HG03196 (cell line): ENCODE data around the gene GDPD5.

Experiments
- ATAC-seq: cut with Tn5 transposase; IDR thresholded peaks from one replicate; pipeline ENCODE4 v1.9.1; 2021; ENCODE audit not compliant: unreplicated experiment

GDPD5 gene

DNA sequence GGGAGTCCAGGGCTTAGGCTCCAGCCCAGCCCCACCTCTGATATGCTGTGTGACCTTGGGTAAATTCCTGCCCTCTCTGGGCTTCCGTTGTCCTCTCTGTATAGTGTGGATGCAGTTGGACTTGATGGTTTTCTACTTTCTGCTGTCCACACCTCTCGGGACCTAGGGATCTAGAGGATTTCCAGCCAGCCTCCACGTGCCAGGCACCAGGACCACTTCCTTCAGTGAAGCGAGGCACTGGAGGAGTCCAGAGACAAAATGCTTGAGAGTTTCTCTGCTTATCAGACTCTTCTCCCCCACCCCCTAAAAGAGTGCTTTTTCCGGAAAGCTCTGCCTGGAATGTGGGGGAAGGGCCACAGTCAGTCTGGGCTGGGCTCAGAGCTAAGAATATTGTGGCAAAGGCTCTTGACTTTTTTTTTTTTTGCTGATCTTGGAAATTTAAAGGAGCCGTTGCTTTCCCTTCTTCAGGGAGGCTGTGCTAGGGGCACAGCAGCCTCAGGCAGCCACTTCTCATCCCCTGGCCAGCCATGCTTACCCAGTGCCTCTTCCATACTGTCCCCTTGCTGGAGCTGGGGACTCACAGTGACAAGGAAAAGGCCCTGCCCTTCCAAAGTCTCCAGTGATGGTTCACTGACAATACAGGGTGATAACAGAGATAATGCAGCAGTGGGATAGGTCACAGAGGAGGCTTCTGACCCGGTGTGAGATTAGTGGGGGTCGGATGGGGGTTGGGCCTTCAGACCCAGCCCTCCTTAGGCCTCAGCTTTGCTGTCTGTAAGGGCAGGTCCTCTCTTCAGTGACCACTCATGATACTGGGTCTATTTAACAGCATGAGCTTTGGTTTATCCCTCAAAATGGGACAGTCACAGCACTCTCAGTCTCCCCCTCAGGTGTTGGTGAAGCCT, 33.5 kb upstream of the GDPD5 start:
- no peak for ATAC-seq

DNA sequence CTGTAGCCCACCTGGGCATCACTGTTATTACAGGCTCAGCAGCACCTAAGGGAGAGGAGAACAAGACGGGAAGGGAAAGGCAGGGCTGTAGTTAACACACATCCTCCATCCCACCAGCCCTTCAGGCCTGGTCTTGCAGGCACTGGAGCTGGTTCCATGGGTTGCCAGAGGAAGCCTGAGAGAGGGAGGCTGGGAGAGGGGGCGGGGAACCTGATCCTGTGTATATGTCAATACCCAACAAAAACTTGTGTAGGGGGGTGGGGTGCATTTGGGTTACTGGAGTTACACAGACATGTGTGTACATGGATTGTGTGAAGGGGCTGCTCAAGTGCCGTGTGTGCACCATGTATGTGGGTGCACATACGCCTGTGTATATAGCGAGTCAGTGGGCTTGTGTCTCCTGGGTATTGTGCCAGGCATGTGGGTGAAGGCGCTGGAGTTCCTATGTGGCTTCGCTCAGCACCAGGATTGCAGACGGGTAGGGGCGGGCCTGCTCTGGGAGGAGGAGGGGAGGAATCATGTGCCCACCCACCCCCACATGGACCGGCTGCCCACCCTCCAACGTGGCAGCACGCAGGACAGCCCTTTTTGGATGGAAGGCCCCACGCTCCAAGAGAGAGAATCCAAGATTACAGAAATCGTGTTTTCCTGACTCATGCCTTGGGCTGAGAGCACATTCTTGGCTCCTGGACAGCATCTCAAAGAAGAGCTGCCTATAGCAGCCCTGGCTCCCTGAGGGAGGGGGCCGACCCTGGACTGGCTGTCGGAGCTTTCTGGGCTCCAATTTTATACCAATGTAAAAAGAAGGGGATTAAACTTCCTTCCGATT, 32.1 kb upstream of the GDPD5 start:
- ATAC-seq: no peak

DNA sequence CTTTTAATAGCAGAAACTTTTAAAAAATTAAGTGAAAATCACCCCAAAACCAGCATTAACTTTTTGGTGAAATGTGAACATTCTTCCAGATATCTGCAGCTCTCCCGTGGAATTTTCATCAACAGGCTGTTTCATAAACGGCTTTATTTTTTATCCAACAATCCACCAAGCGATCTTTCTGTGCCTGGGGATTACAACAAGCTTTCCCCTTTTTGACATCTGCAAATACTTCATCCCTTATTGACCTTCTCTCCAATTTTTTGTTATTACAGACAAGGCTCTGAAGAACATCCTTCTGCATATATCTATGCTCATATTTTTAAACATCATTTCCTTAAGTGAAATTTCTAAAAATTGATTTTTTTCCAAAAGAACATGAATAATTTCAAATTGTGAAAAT, 30.5 kb upstream of the GDPD5 start:
- no peak for ATAC-seq

DNA sequence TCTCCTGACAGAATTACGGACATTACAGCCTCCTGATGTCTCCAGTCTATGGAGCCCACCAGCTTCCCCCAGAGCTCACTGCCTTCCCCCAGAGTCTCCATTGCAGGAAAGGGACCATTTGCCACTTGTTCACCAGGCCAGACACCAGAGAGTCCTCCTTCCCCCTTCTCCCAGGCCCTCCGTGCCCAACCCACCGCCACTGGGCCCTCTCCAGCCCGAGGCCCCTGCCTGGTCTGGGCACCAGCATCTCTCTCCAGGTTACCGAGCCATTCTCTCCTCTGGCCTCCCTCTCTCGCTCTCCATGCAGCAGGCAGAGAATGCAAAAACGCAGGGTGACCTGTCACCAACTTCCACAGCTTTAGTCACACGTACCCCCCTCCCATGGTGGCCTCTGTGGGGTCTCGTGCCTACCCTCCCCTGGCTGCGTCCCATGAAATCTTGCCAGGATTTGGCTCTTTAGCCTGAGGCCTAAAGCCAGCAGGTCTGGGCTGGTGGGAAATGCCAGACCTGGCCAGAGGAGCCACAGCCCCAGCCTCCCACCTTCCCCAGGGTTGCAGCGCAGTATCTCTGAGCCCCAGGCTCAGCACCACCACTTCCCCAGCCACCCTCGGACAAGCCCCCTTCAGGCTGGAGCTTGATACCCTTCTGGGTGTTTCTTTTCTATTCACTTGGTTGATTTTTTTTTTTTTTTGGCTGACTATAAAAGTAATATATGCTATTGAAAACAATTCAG, 29.5 kb upstream of the GDPD5 start:
- ATAC-seq: no peak

DNA sequence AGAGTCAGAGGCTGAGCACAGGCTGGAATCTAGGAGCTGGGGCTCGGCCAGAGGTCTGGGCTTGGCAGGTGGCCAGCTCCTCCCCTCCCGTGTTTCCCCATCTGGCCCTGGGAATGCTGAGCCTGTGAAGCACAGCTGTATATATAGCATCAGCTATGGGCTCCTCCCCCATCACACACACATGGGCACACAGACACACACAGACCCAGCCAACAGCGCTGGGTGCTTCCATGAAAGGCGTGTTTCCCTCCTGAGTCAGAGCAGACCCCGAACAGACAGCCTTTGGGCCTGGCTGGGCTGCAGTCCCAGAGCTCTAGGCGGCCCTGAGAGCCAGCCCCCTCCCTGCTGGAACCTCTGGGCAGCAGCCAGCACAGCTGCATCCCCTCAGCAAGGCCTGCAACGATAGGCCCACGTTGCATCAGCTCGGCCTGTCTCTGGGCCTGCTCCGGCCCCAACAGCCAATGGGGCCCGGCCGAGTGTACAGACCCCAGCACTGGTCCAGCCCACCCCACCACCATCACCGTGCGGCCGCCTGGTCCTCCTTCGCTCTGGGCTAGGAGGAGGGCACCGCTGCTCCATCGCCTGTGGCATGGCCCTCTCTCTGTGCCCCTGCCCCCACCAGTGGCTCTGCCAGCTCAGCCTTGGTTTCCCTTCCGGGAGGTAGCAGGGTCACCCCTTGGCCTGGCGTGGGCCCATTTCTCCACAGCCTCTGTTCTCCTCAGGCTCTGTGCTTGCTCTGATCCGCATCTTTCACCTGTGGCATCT, 28.7 kb upstream of the GDPD5 start:
- no peak for ATAC-seq

DNA sequence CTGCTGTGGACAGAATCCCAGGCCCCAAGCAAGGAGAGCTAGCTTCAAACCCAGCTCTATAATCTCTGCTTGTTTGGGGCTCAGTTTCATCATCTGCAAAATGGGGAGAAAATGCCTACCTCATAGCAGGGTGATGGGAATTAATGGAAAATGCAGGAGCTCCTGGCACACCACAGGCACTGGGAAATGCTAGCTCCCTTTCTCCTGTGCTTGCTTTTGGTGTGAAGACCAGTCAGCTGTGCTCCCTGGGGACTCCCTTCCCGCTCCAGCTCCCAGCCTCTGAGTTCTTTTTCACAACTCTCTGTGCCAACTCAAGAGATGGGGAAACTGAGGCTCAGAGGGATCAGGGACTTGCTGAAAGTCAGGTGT, 28.1 kb upstream of the GDPD5 start:
- no peak for ATAC-seq

DNA sequence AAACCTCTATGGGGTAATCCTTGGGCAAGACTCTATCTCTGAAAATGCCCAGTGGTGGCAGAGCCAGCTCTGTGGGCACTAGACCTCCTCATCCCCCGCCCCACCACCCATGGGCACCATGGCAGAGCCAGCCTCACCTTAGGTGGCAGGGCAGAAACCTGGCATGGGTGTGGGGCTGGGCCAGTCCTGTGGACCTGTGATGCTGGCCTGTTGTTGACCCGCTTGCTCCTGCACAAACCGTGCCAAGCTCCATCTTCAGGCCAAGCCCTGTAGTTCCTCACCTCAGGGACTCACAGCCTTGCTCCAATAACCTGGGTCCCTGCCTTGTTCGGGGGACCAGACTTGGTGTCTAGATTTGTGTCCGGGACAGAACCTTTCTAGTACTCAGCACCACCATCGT, 27.4 kb upstream of the GDPD5 start:
- ATAC-seq: no peak

DNA sequence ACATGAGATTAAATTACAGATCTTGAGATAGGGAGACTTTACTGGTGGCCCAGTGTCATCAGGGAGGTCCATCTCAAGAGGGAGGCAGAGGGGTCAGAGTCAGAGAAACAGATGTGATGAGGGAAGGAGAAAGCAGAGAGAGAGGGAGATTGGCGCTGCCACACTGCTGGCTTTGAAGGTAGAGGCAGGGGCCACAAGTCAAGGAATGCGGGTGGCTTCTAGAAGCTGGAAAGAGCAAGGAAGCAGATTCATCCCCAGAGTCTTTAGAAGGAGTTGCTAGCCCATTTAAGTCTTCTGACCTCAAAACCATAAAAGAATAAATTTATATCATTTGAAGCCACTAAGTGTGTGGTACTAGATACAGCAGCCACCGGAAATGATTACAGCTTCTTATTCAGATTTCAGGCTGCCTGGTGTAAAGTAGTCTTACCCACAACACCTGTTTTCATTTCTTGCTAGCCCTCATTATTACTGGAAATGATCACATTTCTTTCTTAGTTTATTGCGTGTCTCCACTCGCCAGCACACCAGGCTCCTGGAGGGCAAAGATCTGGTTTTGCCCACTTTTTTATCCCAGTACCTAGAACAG, 23.7 kb upstream of the GDPD5 start:
- no peak for ATAC-seq

DNA sequence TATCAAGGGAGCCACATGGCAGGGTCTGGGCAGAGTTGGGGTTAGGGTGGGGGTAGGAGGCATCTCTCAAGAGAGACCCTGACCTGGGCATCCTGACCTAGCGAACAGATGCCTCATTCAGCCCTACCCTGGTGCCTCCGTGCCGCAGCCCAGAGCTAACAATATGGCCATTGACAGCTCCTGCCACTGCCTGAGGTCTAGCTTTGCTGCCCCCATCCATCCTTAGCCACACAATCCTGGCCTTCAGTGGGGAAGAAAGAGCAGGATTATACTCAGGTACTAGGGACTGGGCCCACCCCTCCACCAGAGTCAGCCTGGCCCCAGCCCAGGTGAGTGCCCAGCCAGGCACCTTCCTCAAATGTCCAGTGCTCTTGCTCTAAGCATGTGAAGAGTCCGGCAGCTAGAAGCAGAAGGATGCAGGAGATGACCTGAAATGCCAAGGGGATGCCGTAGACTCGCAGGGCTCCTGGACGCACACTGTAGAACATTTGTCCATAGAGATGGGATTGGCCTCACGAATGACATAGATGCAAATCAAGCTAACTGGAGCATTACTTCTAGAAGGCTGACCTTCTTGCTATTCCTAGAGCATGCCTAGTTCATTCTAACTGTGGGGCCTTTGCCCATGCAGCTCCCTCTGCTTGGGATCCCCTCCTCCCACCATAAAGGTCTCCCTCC, 23.0 kb upstream of the GDPD5 start:
- no peak for ATAC-seq

DNA sequence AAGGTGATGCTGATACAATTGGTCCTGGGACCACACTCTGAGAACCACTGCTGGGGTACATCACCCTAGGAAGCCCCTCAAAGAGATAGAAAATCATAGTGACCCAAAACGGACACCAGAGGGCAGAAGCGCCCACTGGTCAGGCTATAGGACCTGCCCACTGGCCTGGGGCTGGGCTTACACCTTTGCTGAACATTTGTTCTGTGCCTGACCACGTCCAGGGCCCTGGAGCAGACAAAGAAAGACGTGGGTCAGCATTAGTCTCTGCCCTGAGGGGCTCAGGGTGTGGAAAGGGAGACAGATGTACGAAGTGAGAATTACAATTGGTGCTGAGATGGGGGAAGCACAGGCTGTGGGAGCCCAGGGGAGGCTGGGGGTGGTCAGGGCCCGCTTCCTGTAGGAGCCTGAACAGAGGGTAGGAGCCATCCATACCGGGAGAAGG, 21.9 kb upstream of the GDPD5 start:
- no peak for ATAC-seq

DNA sequence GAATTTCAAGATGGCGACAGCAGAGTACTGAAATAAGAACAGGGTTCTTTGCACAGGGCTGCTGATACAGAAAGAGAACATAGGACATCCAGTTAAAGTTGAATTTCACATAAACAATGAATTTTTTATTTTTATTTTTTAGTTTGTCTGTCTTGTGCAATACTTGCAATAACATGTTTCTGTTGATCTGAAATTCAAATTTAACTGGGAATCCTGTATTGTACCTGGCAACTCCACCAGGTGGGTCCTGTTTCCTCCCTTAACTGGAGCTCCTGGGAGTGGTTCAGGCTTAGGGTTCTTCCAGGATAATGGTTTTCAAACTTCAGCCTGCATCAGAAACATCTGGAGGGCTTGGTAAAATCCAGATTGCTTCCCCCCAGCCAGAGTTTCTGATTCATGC, 21.4 kb upstream of the GDPD5 start:
- no peak for ATAC-seq

DNA sequence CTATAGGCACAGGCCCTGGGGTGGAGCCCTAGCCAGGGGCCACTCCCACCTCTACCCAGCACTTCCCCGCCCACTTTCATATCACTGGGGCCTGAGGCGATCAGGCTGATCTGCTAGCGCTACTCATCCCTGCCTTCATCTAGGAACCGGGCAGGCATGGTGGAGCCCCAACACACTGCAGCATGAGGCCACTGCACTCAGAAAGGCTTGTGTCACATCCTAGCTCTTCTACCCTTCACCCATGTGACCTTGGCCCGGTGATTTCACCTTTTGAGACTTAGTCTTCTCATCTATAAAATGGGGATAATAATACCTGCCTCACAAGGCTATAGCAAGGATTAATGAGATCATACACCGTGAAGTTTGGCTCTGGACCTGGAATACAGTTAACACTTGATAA, 18.1 kb upstream of the GDPD5 start:
- no peak for ATAC-seq

DNA sequence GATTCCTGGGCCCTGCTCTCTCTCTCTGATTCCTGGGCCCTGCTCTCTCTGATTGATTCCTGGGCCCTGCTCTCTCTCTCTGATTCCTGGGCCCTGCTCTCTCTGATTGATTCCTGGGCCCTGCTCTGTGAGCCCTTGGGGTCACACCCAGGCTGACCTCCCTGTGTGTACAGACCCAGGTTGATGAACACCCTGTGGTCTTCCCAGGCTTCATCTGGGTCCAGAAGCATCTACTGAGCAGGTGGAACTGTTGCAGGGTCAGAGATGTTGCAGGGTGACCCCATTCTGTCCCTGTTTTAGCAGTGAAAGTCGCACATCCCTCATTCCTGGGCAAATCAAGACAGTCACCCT, 16.3 kb upstream of the GDPD5 start:
- no peak for ATAC-seq

DNA sequence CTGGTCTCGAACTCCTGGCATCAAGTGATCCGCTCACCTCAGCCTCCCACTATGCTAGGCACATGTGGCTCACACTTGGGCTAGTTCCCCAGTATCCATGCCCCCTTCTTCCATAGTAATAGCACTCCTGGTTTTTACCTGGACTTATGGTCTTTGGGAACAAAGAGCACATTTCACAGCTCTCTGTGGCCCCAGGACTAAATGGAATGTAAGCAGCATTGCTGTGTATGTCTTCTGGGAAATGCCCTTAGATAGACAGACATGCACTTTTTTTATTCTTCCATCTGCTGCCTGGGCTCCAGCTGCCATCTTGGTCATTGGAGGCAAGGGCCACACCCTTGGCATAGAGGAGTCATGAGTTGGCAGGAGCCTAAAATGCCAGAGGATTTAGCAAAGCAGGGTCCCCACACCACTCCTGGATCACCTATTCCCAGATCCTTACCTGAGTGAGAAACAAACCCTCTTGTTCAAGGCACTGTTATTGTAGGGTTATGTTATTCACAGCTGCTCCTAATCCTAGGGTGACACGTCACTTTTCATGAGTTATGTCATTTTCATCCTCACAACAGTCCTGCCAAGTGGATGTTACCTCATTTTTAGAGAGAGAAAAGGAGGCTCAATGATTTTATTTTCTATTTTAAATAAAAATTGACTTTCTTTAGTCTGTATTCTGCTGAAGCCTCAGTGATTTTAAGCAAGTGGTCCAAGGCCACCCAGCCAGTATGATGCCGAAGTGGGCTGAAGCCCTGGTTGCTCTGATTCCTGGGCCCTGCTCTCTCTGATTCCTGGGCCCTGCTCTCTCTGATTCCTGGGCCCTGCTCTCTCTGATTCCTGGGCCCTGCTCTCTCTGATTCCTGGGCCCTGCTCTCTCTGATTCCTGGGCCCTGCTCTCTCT, 15.7 kb upstream of the GDPD5 start:
- ATAC-seq: no peak

DNA sequence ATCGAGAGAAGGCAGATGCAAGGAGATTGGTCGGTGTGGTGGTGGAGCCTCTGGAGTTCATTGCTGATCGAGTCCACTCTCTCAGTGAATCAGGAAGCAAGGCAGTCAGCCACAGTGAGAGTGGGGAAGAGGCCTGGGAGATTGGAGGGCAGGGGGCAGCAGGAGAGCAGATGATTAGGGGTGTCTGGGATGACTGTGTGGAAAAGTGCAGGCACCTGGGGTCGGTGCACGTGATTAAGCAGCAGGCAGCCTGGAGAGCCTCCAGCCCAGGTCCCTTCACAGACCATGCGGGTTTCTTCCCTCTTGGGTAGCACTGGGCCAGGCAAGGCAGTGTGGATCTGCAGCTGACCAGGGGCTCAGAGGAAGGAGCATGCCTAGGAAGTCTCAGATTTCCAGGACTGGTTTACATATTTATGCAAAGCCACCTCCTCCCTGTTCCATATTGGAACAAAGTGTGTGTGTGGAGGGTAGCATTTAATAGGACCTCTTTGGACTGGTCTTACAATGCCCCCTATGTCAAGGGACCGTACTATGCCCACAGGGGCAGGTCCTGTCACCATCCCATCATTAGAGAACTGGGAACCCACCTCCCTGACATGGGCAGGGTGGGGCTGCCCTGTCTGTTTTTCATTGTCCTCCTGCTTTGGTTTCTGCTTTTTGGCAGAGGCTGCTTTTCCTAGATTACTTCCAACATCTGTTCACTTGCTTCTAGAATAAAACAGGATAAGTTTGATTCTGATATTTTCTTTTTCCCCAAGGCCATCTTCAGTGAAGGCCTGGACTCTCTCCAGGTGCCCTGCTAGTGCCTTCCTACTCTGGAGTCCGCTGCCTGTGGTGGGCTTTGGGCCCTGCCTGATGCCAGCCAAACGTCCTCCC, 14.0 kb upstream of the GDPD5 start:
- ATAC-seq: no peak

DNA sequence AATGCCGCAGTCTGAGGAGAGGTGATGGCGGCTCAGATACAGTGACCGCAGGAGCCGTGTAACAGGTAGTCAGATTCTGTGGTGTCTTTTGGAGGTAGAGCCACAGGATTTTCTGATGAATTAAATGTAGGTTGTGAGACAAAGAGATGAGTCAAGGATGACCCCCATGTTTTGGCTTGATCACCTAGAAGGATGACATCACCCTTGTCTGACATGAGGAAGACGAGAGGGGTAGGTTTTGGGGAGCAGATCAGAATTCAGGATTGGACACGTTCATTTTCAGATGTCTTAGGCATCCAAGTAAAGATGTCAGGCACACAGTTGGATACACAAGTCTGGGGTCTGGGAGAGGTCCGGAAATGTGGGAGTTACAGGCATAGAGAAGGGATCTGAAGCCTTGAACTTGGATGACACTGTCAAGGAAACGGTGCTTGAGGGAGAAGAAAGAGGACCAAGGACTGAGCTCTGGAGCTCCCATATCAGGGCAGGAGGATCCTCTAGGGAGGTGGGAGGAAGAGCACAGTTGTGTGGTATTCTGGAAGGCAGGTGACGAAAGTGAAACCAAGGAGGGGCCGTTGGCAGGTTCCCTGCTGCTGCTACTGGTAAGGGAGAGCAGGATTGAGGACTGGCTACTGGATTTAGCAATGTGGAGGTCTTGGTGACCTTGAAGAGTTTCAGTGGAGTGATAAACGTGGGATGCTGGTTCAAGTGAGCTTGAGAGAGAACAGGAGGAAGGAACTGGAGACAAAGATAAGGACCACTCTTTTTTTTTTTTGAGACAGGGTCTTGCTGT, 12.6 kb upstream of the GDPD5 start:
- ATAC-seq: no peak

DNA sequence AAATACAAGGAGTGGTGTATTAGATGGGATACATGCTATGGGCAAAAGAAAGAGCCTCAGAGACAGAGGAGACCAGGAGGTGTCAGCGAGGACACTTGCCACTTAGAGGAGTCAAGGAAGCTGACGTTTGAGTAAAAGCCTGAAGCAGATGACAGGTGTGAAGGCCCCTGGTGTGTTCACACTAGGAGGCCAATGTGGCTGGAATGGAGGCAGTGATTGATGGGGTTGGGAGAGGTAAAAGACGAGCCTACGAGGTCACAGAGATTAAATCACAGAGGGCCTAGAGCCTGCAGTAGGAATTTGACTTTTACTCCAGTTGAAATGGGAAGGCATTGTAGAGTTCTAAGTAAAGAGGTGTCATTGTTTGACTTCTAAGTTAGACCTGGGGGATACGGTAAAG, 12.0 kb upstream of the GDPD5 start:
- ATAC-seq: no peak
